AG10803 (cell line): ENCODE measurements around the gene PACRG.

Experiments used
- DNase-seq: peaks from one replicate; pipeline ENCODE4 v3.0.0; 2010; ENCODE audit warnings: low read depth
- H3K4me3 ChIP-seq: 2 replicates; pipeline ENCODE4 v1.5.1; 2011; ENCODE audit warnings: mild to moderate bottlenecking, low read length, control low read depth
- TF ChIP-seq, protein P1 (sequence below): conservative IDR thresholded peaks from 2 replicates; pipeline ENCODE4 v1.5.1; 2011; ENCODE audit warnings: mild to moderate bottlenecking, low read length, control low read depth, inconsistent platforms

PACRG gene

DNA sequence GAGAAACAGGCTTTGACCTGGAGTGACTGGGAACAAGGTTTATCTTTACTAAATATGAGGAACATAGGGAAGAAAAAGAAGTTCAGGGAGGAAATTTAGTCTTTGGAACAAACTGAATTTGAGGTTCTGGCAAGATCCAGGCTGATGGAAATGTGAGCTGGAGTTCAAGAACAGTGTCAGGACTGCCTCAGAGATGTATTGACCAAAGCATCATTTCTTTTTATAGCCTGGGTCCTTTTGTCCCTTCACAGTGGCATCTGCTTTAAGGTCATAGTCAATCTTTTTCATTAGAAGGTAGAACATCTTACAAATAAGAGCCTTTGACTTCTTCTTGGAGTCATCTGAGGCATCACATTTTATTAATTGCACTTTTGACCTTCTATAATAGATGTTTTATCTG, 360.2 kb downstream of the PACRG start:
- H3K4me3 ChIP-seq, result no peak overlapping the region
- DNase-seq, result no peak
- TF ChIP-seq, protein P1, sequence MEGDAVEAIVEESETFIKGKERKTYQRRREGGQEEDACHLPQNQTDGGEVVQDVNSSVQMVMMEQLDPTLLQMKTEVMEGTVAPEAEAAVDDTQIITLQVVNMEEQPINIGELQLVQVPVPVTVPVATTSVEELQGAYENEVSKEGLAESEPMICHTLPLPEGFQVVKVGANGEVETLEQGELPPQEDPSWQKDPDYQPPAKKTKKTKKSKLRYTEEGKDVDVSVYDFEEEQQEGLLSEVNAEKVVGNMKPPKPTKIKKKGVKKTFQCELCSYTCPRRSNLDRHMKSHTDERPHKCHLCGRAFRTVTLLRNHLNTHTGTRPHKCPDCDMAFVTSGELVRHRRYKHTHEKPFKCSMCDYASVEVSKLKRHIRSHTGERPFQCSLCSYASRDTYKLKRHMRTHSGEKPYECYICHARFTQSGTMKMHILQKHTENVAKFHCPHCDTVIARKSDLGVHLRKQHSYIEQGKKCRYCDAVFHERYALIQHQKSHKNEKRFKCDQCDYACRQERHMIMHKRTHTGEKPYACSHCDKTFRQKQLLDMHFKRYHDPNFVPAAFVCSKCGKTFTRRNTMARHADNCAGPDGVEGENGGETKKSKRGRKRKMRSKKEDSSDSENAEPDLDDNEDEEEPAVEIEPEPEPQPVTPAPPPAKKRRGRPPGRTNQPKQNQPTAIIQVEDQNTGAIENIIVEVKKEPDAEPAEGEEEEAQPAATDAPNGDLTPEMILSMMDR, result no peak

DNA sequence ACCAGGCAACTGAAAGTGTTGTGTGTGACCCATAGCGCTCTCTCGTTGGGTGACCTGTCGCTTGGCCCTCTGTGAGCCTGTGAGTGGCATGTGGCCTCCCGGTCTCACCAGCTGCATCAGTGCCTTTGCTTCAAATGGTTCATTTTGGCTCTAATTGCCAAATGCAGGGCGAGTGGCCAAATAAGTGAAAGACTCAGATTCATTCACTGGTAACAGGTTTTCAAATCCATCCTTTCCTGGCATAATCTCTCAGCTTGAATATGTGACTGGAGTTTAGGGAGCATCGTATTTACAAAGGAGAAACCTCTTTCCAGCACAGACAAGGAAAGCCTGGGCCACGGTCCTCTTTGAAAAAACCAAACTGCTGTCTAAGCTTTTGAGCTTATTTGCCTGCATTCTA, 365.1 kb downstream of the PACRG start:
- TF ChIP-seq, protein P1, result no peak
- no peak for DNase-seq
- no peak overlapping the region for H3K4me3 ChIP-seq

DNA sequence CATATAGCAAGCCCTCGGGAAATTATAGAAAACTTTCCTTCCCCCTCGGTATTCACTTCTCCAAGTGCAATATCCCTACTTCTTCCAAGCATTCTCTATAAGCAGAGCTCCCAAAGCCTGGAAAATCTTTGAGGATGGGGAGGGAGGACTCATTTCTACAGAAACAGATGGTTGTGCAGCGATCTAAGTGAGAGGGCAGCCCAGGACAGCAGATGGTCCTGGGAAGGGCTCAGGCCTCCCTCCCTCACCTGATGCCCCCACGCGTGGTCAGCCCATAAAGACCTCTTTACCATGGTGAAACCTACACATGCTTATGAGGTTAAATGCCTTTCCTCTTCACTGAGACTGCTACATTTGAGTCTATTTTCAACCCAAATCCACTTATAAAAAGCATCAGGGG, 367.1 kb downstream of the PACRG start:
- no peak overlapping the region for H3K4me3 ChIP-seq
- DNase-seq, result no peak
- TF ChIP-seq, protein P1, result no peak

DNA sequence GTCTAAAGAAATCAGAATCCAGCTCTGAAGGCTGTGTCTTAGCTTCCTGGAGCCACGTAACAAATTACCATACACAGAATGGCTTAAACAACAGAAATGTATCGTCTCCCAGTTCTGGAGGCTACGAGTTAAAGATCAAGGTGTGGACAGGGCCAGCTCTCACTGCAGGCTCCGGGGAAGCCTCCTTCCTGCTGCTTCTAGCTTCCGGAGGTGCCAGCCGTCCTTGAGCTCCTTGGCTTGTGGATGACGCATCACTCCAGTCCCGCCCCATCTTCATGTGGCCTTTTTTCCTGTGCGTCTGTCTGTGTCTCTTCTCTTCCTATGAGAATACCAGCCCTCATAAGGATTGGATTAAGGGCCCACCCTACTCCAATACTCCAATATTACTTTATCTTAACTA, 367.6 kb downstream of the PACRG start:
- H3K4me3 ChIP-seq, result no peak overlapping the region
- DNase-seq, result no peak
- TF ChIP-seq, protein P1, result no peak

DNA sequence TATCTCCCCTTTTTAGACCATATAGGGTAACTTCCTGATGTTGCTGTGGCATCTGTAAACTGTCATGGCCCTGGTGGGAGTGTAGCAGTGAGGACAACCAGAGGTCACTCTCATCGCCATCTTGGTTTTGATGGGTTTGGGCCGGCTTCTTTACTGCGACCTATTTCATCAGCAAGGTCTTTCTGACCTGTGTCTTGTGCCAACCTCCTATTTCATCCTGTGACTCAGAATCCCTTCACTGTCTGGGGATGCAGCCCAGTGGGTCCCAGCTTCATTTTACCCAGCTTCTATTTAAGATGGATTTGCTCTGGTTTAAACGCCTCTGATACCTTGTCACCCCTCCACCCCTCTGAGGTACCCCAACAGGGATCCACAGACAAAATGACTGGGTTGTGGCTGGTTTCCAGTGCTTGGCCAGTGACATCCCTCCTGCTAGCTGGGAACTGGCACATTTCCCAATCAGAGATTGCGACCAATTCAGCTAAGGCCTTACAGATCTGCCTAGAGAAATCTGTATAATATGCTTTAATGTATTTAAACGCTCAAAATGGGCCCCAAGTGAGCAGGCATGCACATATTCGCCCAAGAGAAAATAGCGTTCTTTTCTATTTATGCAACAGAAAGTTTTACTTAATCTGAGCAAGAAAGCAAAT, 371.2 kb downstream of the PACRG start:
- TF ChIP-seq, protein P1, result no peak

DNA sequence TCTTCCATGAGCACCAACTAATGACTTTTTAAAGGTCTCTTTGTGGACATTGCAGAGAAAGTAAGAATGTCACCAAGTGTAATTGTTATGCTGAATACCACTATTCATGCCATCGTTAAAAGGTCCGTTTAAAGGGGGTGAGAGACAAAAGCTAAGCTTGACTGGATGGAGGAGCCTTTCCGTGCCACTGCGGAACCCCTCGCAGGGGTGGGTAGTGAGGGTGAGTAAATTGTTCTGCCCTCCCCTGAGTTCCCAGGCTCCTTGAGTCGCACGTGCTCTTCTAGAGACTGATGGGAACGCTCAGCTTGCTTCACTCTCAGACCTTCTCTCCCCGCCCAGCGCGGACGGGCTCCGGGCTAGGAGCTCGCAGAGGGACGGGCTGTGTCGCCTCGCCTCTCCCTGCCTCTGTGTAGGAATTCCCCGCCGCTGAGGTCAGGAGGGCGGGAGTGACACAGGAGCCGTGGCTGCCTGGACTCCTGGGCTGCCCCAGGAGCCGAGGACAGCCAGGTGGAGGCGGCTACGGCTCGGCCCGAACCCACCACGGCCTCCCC, 371.9 kb downstream of the PACRG start:
- H3K4me3 ChIP-seq, result no peak overlapping the region

More for the DNA sequence above, 371.2 kb downstream of the PACRG start:
- no peak for DNase-seq
- no peak overlapping the region for H3K4me3 ChIP-seq

DNA sequence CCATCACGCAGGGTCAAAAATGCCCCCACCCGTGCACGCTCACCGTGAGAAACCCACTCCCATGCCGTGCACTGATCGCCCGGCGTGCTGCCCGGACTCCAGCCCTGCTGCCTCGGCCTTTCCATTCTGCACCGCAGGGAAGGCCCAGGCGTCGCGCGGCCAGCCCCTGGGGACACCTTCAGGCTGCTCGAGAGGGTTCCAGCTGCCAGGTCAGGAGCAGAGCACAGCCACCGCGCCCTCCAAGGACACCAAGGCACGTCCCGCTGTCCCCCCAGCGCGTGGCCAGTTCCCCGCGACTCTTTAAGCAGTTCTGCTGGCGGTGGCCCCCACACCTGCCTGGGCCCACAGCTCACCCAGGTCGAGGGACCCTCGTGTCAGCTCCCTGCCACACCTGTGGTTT, 372.5 kb downstream of the PACRG start:
- no peak for DNase-seq
- H3K4me3 ChIP-seq, result no peak overlapping the region
- TF ChIP-seq, protein P1, result no peak

More for the DNA sequence above, 371.9 kb downstream of the PACRG start:
- no peak for DNase-seq
- TF ChIP-seq, protein P1, result no peak
